KMS-11 (cell line): ENCODE measurements around the gene DIS3L2.
"Not testable (repeated sequence)": the region's sequence is repeated elsewhere in the genome, so short reads cannot be mapped to it uniquely, and the experiment has no call there.

Source experiments
- H2AFZ ChIP-seq: fragments of 200-600 bp; sonication (generic); 2 replicates; pipeline ENCODE4 v1.6.1; 2016; ENCODE audit warnings: antibody characterized with exemption, mixed run types, low read depth
- H3K27ac ChIP-seq: fragments of 200-600 bp; sonication (generic); 2 replicates; pipeline ENCODE4 v1.6.1; 2016; ENCODE audit warnings: mild to moderate bottlenecking, mixed run types
- H3K27me3 ChIP-seq: fragments of 200-600 bp; sonication (generic); 2 replicates; pipeline ENCODE4 v1.6.1; 2017; ENCODE audit warnings: mild to moderate bottlenecking, low read depth, mixed run types, moderate library complexity; ENCODE audit not compliant: insufficient read depth
- H3K36me3 ChIP-seq: fragments of 200-600 bp; sonication (generic); 2 replicates; pipeline ENCODE4 v1.6.1; 2017; ENCODE audit warnings: mild to moderate bottlenecking, mixed run types; ENCODE audit not compliant: insufficient read depth
- H3K4me1 ChIP-seq: fragments of 200-600 bp; sonication (generic); 2 replicates; pipeline ENCODE4 v1.6.1; 2016; ENCODE audit warnings: mild to moderate bottlenecking, low read depth, mixed run types; ENCODE audit not compliant: poor library complexity, severe bottlenecking
- H3K4me2 ChIP-seq: fragments of 200-600 bp; sonication (generic); 2 replicates; pipeline ENCODE4 v1.7.0; 2016; ENCODE audit warnings: mild to moderate bottlenecking, mixed run types
- H3K4me3 ChIP-seq: fragments of 200-600 bp; sonication (generic); IDR thresholded peaks from 2 replicates; pipeline ENCODE4 v1.6.1; 2017; ENCODE audit warnings: low read depth, low read length, mixed read lengths; ENCODE audit not compliant: insufficient read depth
- H3K79me2 ChIP-seq: fragments of 200-600 bp; sonication (generic); 2 replicates; pipeline ENCODE4 v1.6.1; 2016; ENCODE audit warnings: low read depth, mixed run types; ENCODE audit not compliant: insufficient read depth
- H3K9ac ChIP-seq: fragments of 200-600 bp; sonication (generic); 2 replicates; pipeline ENCODE4 v1.6.1; 2016; ENCODE audit warnings: mild to moderate bottlenecking, mixed run types
- H4K20me1 ChIP-seq: fragments of 200-600 bp; sonication (generic); 2 replicates; pipeline ENCODE4 v1.6.1; 2016; ENCODE audit warnings: mild to moderate bottlenecking, mixed run types; ENCODE audit not compliant: insufficient read depth
- CTCF ChIP-seq: fragments of 200-600 bp; sonication (generic); conservative IDR thresholded peaks from 2 replicates; pipeline ENCODE4 v1.6.1; 2017; ENCODE audit warnings: low read depth, mild to moderate bottlenecking, antibody characterized with exemption, low read length, moderate library complexity, mixed read lengths

Gene DIS3L2

GRCh38 chr2:232376713-232377112 lies 415.2 kb downstream of the DIS3L2 start:
- TF ChIP-seq CTCF: no peak
- no peaks in the 10 kb centered on the region for H3K4me1 ChIP-seq

DNA sequence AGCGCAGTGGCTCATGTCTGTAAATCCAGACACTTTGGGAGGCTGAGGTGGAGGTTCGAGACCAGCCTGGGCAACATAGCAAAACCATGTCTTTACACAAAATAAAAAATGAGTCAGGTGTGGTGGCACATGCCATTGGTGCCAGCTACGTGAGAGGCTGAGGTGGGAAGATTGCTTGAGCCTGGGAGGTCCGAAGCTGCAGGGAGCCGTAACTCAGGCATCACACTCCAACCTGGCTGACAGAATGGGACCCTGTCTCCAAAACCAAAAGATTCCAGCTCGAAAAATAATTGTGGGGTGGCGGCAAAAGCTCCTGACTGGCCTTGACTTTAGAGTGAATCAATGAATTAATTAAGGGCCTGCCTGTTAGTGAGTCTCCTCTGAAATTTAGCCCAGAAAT lies 415.8 kb downstream of the DIS3L2 start:
- Histone ChIP-seq H3K9ac (no peak overlapping the region), H2AFZ (no peak overlapping the region), H3K4me1 (no peaks in the 10 kb centered on the region), H3K79me2 (no peaks in the 10 kb centered on the region), H3K27me3 (no peaks in the 10 kb centered on the region), H4K20me1 (no peaks in the 10 kb centered on the region), H3K27ac (no peak overlapping the region), H3K36me3 (no peaks in the 10 kb centered on the region), H3K4me3 (no peak overlapping the region), H3K4me2 (no peak overlapping the region)
- no peak for TF ChIP-seq CTCF

More at GRCh38 chr2:232376713-232377112, 415.2 kb downstream of the DIS3L2 start:
- H3K9ac ChIP-seq: no peak overlapping the region
- no peak overlapping the region for H3K4me3 ChIP-seq
- H2AFZ ChIP-seq: no peak overlapping the region
- H3K36me3 ChIP-seq: no peaks in the 10 kb centered on the region
- H3K27me3 ChIP-seq: no peaks in the 10 kb centered on the region
- H3K27ac ChIP-seq: no peak overlapping the region
- H3K4me2 ChIP-seq: no peak overlapping the region
- no peaks in the 10 kb centered on the region for H4K20me1 ChIP-seq
- no peaks in the 10 kb centered on the region for H3K79me2 ChIP-seq

DNA sequence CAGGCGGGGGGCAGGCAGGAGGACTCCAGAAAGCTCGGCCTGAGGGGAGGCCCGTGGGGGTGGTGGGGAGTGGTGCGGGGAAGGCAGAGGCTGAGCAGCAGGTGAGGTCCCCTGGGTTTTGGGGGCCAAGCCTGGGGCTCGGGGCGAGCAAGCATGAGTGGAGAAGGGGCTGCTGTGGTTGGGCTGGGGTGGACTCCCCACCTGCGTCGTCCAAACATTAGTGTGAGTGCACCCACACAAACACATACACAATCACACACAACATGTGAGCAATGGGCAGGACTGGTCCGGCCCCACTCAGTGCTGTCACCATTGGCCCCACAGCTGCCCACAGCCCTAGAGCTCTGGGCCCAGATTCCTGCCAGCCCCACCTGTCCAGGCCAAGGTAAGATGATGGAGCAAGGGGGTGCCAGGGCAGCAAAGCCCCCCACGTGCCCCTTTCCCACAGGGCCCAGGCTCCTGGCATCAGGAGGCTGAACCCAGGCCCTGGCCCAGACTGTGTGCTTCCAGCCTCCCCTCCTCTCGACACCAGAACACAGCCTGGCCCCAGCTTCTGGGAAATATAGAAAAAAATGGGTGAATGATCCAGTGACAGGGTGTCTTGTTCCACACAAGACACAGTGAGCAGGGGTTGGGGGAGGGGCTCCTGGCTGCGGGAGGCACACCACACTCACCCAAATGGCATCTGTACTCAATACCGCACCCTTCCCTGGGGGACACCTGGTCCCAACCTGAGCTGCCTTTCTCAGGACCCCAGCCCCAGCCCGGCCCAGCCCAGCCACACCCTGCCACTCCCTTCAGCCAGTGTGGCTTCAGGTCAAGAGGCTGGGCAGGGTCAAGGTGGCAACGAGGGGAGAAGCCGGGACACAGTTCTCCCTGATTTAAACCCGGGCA lies 416.6 kb downstream of the DIS3L2 start:
- Histone ChIP-seq H3K27ac (no peak overlapping the region), H3K4me3 (no peak overlapping the region), H3K36me3 (no peaks in the 10 kb centered on the region), H2AFZ (no peak overlapping the region), H3K79me2 (no peaks in the 10 kb centered on the region), H3K27me3 (no peaks in the 10 kb centered on the region), H3K9ac (no peak overlapping the region), H3K4me1 (no peaks in the 10 kb centered on the region), H3K4me2 (no peak overlapping the region), H4K20me1 (no peaks in the 10 kb centered on the region)
- no peak for TF ChIP-seq CTCF

DNA sequence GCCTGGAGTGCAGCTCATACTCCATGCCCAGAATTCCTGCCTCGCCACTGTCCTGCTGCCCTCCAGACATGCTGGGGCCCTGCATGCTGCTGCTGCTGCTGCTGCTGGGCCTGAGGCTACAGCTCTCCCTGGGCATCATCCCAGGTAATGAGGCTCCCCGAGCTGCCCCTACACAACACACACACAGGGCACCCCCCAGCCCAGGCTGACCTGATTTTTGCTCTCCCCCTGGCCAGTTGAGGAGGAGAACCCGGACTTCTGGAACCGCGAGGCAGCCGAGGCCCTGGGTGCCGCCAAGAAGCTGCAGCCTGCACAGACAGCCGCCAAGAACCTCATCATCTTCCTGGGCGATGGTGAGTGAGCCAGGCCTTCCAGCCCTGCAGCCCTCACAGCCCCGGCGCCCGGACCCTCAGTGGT lies 417.2 kb downstream of the DIS3L2 start, which contains the start of gene ALPP:
TSS of gene ALPP (plus strand) at position 17 of the 417 bp plus-strand sequence. CDS start at position 69, 52 bp downstream.
- H3K4me3 ChIP-seq, H3K9ac ChIP-seq, H4K20me1 ChIP-seq, H3K4me1 ChIP-seq, H3K27me3 ChIP-seq, H3K36me3 ChIP-seq, H3K79me2 ChIP-seq, H2AFZ ChIP-seq, H3K4me2 ChIP-seq, H3K27ac ChIP-seq: not testable (repeated sequence)

GRCh38 chr2:232379610-232380590 lies 418.4 kb downstream of the DIS3L2 start:
- H3K36me3 ChIP-seq, H4K20me1 ChIP-seq, H3K27ac ChIP-seq, H3K4me2 ChIP-seq, H2AFZ ChIP-seq, H3K27me3 ChIP-seq, H3K9ac ChIP-seq, H3K4me1 ChIP-seq, H3K79me2 ChIP-seq, H3K4me3 ChIP-seq: not testable (repeated sequence)

DNA sequence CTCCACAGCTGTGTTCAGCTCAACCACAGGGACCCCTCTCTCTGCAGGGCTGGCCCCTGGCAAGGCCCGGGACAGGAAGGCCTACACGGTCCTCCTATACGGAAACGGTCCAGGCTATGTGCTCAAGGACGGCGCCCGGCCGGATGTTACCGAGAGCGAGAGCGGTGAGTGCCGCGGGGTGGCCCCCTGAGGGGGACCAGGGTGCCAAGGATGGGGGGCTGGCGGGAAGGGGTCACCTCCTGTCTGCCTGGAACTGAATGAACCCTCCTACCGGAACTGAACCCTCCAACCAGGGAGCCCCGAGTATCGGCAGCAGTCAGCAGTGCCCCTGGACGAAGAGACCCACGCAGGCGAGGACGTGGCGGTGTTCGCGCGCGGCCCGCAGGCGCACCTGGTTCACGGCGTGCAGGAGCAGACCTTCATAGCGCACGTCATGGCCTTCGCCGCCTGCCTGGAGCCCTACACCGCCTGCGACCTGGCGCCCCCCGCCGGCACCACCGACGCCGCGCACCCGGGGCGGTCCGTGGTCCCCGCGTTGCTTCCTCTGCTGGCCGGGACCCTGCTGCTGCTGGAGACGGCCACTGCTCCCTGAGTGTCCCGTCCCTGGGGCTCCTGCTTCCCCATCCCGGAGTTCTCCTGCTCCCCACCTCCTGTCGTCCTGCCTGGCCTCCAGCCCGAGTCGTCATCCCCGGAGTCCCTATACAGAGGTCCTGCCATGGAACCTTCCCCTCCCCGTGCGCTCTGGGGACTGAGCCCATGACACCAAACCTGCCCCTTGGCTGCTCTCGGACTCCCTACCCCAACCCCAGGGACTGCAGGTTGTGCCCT lies 419.9 kb downstream of the DIS3L2 start:
- not testable (repeated sequence) for H3K4me1 ChIP-seq, H2AFZ ChIP-seq, H3K9ac ChIP-seq, H3K4me2 ChIP-seq, H3K27me3 ChIP-seq, H3K79me2 ChIP-seq, H4K20me1 ChIP-seq, H3K27ac ChIP-seq, H3K36me3 ChIP-seq, H3K4me3 ChIP-seq
